ENCODE measurements around the gene PRRT2. TPM values are rescaled to one million over a fixed set of nuclear protein-coding genes. Genes with fewer than 3 reads are reported as not detected.
"Not testable (repeated sequence)": the region's sequence is repeated elsewhere in the genome, so short reads cannot be mapped to it uniquely, and the experiment has no call there.

Gene PRRT2
- total and polyA plus RNA-seq, 5 donors from 2014 or later: 0.06 to 1.9 (median 0.17) TPM; not detected in 2

GRCh38 chr16:29772330-29772729, 39.7 kb upstream of the PRRT2 start:
- not testable (repeated sequence) for ATAC-seq (ENCODE audit: low read depth in 2 of 2); DNase-seq; H3K9me3 ChIP-seq (ENCODE audit: control insufficient read depth in 2 of 2, low read length in 2 of 2); H3K27ac Mint-ChIP-seq; H3K27ac ChIP-seq (ENCODE audit: insufficient read depth, low read length, poor library complexity, severe bottlenecking); H3K27me3 Mint-ChIP-seq; H3K27me3 ChIP-seq (ENCODE audit: control insufficient read depth, insufficient read depth, low read length); H3K4me3 ChIP-seq (ENCODE audit: low read depth, low read length); H3K36me3 Mint-ChIP-seq; H3K4me1 ChIP-seq (ENCODE audit: control insufficient read depth, insufficient read depth, low read length, poor library complexity, severe bottlenecking); H3K36me3 ChIP-seq (ENCODE audit: control insufficient read depth, insufficient read depth, low read length); H3K4me3 Mint-ChIP-seq; H3K9me3 Mint-ChIP-seq
- H3K4me1 Mint-ChIP-seq: peaks cover 0 to 13% (median 5%) of the 10 kb centered on the region in 4 donors

GRCh38 chr16:29774730-29775129, 37.3 kb upstream of the PRRT2 start:
- peak overlapping the region in 2 of 3 donors; percentile 76 to 91 for H3K27ac Mint-ChIP-seq
- Histone ChIP-seq H3K27me3 (ENCODE audit: control insufficient read depth, insufficient read depth, low read length) (no peaks in the 10 kb centered on the region), H3K4me3 (ENCODE audit: low read depth, low read length) (no peak overlapping the region), H3K27ac (ENCODE audit: insufficient read depth, low read length, poor library complexity, severe bottlenecking) (no peak overlapping the region), H3K9me3 (ENCODE audit: control insufficient read depth in 2 of 2, low read length in 2 of 2) (no peaks in the 10 kb centered on the region), H3K4me1 (ENCODE audit: control insufficient read depth, insufficient read depth, low read length, poor library complexity, severe bottlenecking) (no peaks in the 10 kb centered on the region), H3K36me3 (ENCODE audit: control insufficient read depth, insufficient read depth, low read length) (no peaks in the 10 kb centered on the region)
- no peak for ATAC-seq (ENCODE audit: low read depth in 2 of 2)
- peaks cover 10% of the 10 kb centered on the region for H3K27me3 Mint-ChIP-seq
- H3K9me3 Mint-ChIP-seq: peaks cover 0 to 3% (median 0%) of the 10 kb centered on the region in 7 donors
- DNase-seq: no peak
- no peaks in the 10 kb centered on the region for H3K36me3 Mint-ChIP-seq
- peaks cover 0 to 16% (median 4%) of the 10 kb centered on the region in 4 donors for H3K4me1 Mint-ChIP-seq
- no peak overlapping the region for H3K4me3 Mint-ChIP-seq

- Histone ChIP-seq H3K4me1 (ENCODE audit: control insufficient read depth, insufficient read depth, low read length, poor library complexity, severe bottlenecking) (no peaks in the 10 kb centered on the region), H3K4me3 (ENCODE audit: low read depth, low read length) (no peak overlapping the region), H3K36me3 (ENCODE audit: control insufficient read depth, insufficient read depth, low read length) (no peaks in the 10 kb centered on the region), H3K27me3 (ENCODE audit: control insufficient read depth, insufficient read depth, low read length) (no peaks in the 10 kb centered on the region), H3K27ac (ENCODE audit: insufficient read depth, low read length, poor library complexity, severe bottlenecking) (no peak overlapping the region), H3K9me3 (ENCODE audit: control insufficient read depth in 2 of 2, low read length in 2 of 2) (no peaks in the 10 kb centered on the region)
- no peak overlapping the region for H3K27ac Mint-ChIP-seq
- DNase-seq: no peak
- peaks cover 10% of the 10 kb centered on the region for H3K27me3 Mint-ChIP-seq
- no peaks in the 10 kb centered on the region for H3K36me3 Mint-ChIP-seq
- no peak for ATAC-seq (ENCODE audit: low read depth in 2 of 2)
- peaks cover 0 to 11% (median 1%) of the 10 kb centered on the region in 4 donors for H3K4me1 Mint-ChIP-seq
- peaks cover 0 to 3% (median 0%) of the 10 kb centered on the region in 7 donors for H3K9me3 Mint-ChIP-seq
- H3K4me3 Mint-ChIP-seq: no peak overlapping the region
Measured at GRCh38 chr16:29775742-29776408, 36.1 kb upstream of the PRRT2 start.

GRCh38 chr16:29777576-29778350, 34.2 kb upstream of the PRRT2 start, which contains the start of gene ZG16:
ZG16 (plus strand) TSS chr16:29778256; CDS start chr16:29779267, 1,011 bp downstream.
- no peak within 1 kb of the TSS for H3K4me3 Mint-ChIP-seq
- Histone ChIP-seq H3K27me3 (ENCODE audit: control insufficient read depth, insufficient read depth, low read length) (peaks cover 2% of the 10 kb centered on the region), H3K36me3 (ENCODE audit: control insufficient read depth, insufficient read depth, low read length) (no peaks in the 10 kb centered on the region), H3K9me3 (ENCODE audit: control insufficient read depth in 2 of 2, low read length in 2 of 2) (no peaks in the 10 kb centered on the region), H3K27ac (ENCODE audit: insufficient read depth, low read length, poor library complexity, severe bottlenecking) (no peak within 1 kb of the TSS), H3K4me3 (ENCODE audit: low read depth, low read length) (no peak within 1 kb of the TSS), H3K4me1 (ENCODE audit: control insufficient read depth, insufficient read depth, low read length, poor library complexity, severe bottlenecking) (no peaks in the 10 kb centered on the region)
- peaks cover 0 to 11% (median 3%) of the 10 kb centered on the region in 4 donors for H3K4me1 Mint-ChIP-seq
- H3K36me3 Mint-ChIP-seq: no peaks in the 10 kb centered on the region
- peak within 1 kb of the TSS in 2 of 3 donors; percentile 17 to 65 for H3K27ac Mint-ChIP-seq
- peaks cover 0 to 2% (median 0%) of the 10 kb centered on the region in 7 donors for H3K9me3 Mint-ChIP-seq
- ATAC-seq (ENCODE audit: low read depth in 2 of 2): no peak
- H3K27me3 Mint-ChIP-seq: peaks cover 11% of the 10 kb centered on the region
- no peak for DNase-seq

- Histone ChIP-seq H3K27me3 (ENCODE audit: control insufficient read depth, insufficient read depth, low read length) (peaks cover 2% of the 10 kb centered on the region), H3K4me3 (ENCODE audit: low read depth, low read length) (no peak overlapping the region), H3K27ac (ENCODE audit: insufficient read depth, low read length, poor library complexity, severe bottlenecking) (no peak overlapping the region), H3K9me3 (ENCODE audit: control insufficient read depth in 2 of 2, low read length in 2 of 2) (no peaks in the 10 kb centered on the region), H3K4me1 (ENCODE audit: control insufficient read depth, insufficient read depth, low read length, poor library complexity, severe bottlenecking) (peaks cover 3% of the 10 kb centered on the region), H3K36me3 (ENCODE audit: control insufficient read depth, insufficient read depth, low read length) (no peaks in the 10 kb centered on the region)
- Mint-ChIP-seq H3K9me3 (no peaks in the 10 kb centered on the region), H3K27me3 (peaks cover 21% of the 10 kb centered on the region), H3K4me1 (peaks cover 3 to 17% (median 9%) of the 10 kb centered on the region in 4 donors), H3K27ac (no peak overlapping the region), H3K36me3 (no peaks in the 10 kb centered on the region), H3K4me3 (no peak overlapping the region)
- DNase-seq (no peak), ATAC-seq (ENCODE audit: low read depth in 2 of 2) (no peak)
Measured at GRCh38 chr16:29779474-29779873, 32.5 kb upstream of the PRRT2 start.

GRCh38 chr16:29783094-29783953, 28.7 kb upstream of the PRRT2 start:
- H3K27me3 ChIP-seq (ENCODE audit: control insufficient read depth, insufficient read depth, low read length); ATAC-seq (ENCODE audit: low read depth in 2 of 2); H3K9me3 Mint-ChIP-seq; H3K27ac Mint-ChIP-seq; H3K4me3 Mint-ChIP-seq; H3K9me3 ChIP-seq (ENCODE audit: control insufficient read depth in 2 of 2, low read length in 2 of 2); H3K36me3 Mint-ChIP-seq; H3K4me3 ChIP-seq (ENCODE audit: low read depth, low read length); H3K27ac ChIP-seq (ENCODE audit: insufficient read depth, low read length, poor library complexity, severe bottlenecking); DNase-seq; H3K36me3 ChIP-seq (ENCODE audit: control insufficient read depth, insufficient read depth, low read length): not testable (repeated sequence)
- Mint-ChIP-seq H3K4me1 (peaks cover 10 to 21% (median 13%) of the 10 kb centered on the region in 4 donors), H3K27me3 (peaks cover 21% of the 10 kb centered on the region)
- peaks cover 15% of the 10 kb centered on the region for H3K4me1 ChIP-seq (ENCODE audit: control insufficient read depth, insufficient read depth, low read length, poor library complexity, severe bottlenecking)

- H3K4me1 Mint-ChIP-seq: peaks cover 10 to 24% (median 13%) of the 10 kb centered on the region in 4 donors
- peaks cover 15% of the 10 kb centered on the region for H3K27me3 Mint-ChIP-seq
- ATAC-seq (ENCODE audit: low read depth in 2 of 2) (peak; percentile 26 to 55), DNase-seq (peak in 1 of 3 donors; percentile 51)
- Histone ChIP-seq H3K27me3 (ENCODE audit: control insufficient read depth, insufficient read depth, low read length) (peaks cover 2% of the 10 kb centered on the region), H3K27ac (ENCODE audit: insufficient read depth, low read length, poor library complexity, severe bottlenecking) (no peak overlapping the region), H3K9me3 (ENCODE audit: control insufficient read depth in 2 of 2, low read length in 2 of 2) (no peaks in the 10 kb centered on the region), H3K36me3 (ENCODE audit: control insufficient read depth, insufficient read depth, low read length) (no peaks in the 10 kb centered on the region), H3K4me1 (ENCODE audit: control insufficient read depth, insufficient read depth, low read length, poor library complexity, severe bottlenecking) (peaks cover 15% of the 10 kb centered on the region), H3K4me3 (ENCODE audit: low read depth, low read length) (peak overlapping the region; percentile 40)
- peak overlapping the region; percentile 26 to 79 (median 78) for H3K27ac Mint-ChIP-seq
- peak overlapping the region in 1 of 4 donors; percentile 4 for H3K4me3 Mint-ChIP-seq
- no peaks in the 10 kb centered on the region for H3K9me3 Mint-ChIP-seq
- H3K36me3 Mint-ChIP-seq: no peaks in the 10 kb centered on the region
Measured at GRCh38 chr16:29784157-29784556, 27.8 kb upstream of the PRRT2 start.

All from CD4-positive, CD25-positive, alpha-beta regulatory T cell (primary cell).